ENCODE results near the gene SPTBN1.

SPTBN1 gene

DNA sequence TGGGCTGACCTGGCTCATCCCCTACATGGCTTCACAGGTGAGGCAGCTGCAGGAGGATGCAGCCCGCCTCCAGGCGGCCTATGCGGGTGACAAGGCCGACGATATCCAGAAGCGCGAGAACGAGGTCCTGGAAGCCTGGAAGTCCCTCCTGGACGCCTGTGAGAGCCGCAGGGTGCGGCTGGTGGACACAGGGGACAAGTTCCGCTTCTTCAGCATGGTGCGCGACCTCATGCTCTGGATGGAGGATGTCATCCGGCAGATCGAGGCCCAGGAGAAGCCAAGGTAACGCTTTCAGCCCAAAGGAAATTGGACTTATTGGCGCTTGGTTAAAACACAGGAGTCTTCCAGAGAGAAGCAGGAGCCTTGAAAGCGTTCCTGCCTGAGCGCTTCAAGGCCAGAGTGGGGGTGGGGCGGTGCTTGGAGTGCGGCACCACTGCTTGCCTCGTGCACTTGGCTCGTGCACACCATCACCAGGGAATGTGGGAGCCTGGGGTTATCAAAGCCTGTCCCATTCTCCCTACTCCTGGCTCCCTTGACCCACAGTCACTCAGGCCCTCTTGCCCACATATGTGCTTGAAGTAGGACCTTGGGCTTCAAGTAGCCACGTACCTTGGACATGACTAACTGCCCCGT lies 197.6 kb downstream of the SPTBN1 start:
- CTCF ChIA-PET = interaction anchor here (2.2 kb wide), 1 partner anchor 12 kb away, joined by 9 read pairs; no protein-coding TSS in a partner anchor
- no peak for DNase-seq (ENCODE audit: extremely low spot score)
- POLR2A ChIA-PET = no interaction called here

DNA sequence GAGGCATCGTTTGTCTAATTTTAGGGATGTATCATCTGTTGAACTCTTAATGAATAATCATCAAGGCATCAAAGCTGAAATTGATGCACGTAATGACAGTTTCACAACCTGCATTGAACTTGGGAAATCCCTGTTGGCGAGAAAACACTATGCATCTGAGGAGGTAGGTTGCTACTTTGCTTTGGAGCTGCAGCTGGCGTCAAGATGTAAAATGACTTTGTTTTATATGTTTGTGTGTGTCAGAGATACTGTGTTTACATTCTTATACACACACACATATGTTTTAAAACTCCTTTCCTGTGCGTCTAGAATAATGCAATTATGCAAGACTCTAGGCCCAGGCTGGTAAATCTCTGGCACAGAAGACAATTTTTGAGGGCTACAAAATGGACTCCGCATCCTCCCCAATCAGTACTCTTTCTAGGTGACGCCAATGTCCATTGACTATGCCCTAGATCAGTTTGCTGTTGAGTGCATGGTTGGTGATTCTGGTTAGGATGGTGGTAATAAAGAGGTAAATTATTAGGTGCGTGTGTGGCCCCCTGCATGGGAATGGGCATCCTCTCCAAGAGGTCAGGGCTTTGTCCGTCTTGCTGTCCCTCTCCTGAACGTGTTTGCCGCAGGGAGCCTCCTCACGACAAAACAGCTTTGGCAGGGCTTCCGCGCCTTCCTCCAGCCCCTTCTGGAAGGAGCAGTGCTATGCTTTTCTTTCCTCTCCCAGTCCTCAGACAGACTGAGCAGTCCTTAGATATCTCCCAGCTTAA lies 199.1 kb downstream of the SPTBN1 start:
- no peak for DNase-seq (ENCODE audit: extremely low spot score)
- POLR2A ChIA-PET = no interaction called here
- TF ChIP-seq, protein P1, sequence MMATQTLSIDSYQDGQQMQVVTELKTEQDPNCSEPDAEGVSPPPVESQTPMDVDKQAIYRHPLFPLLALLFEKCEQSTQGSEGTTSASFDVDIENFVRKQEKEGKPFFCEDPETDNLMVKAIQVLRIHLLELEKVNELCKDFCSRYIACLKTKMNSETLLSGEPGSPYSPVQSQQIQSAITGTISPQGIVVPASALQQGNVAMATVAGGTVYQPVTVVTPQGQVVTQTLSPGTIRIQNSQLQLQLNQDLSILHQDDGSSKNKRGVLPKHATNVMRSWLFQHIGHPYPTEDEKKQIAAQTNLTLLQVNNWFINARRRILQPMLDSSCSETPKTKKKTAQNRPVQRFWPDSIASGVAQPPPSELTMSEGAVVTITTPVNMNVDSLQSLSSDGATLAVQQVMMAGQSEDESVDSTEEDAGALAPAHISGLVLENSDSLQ (IDR thresholded peaks at IDR 0.05) = no peak
- no peak for TF ChIP-seq ARNT (IDR thresholded peaks at IDR 0.05)
- no peak for TF ChIP-seq LEF1 (IDR thresholded peaks at IDR 0.05; ENCODE audit: borderline replicate concordance)
- TF ChIP-seq FOXM1 (IDR thresholded peaks at IDR 0.05; ENCODE audit: borderline replicate concordance) = no peak
- no peak for TF ChIP-seq L3MBTL2 (conservative IDR thresholded peaks at IDR 0.05)
- TF ChIP-seq TARDBP (IDR thresholded peaks at IDR 0.05) = no peak
- CTCF ChIA-PET = interaction anchor here (2.2 kb wide), 1 partner anchor 10 kb away, joined by 9 read pairs; no protein-coding TSS in a partner anchor

More for the DNA sequence above, 197.6 kb downstream of the SPTBN1 start:
- TF ChIP-seq TARDBP (IDR thresholded peaks at IDR 0.05) (no peak), HDGF (IDR thresholded peaks at IDR 0.05; ENCODE audit: borderline replicate concordance) (no peak), CTBP1 (IDR thresholded peaks at IDR 0.05; ENCODE audit: borderline replicate concordance) (no peak), SUZ12 (IDR thresholded peaks at IDR 0.05) (no peak), L3MBTL2 (conservative IDR thresholded peaks at IDR 0.05) (no peak), ARNT (IDR thresholded peaks at IDR 0.05) (no peak), FOXK2 (IDR thresholded peaks at IDR 0.05) (no peak), BHLHE40 (IDR thresholded peaks at IDR 0.05; ENCODE audit: borderline replicate concordance) (no peak), ELF4 (IDR thresholded peaks at IDR 0.05) (no peak), FOXA1 (IDR thresholded peaks at IDR 0.05) (no peak), LEF1 (IDR thresholded peaks at IDR 0.05; ENCODE audit: borderline replicate concordance) (no peak), ZNF384 (IDR thresholded peaks at IDR 0.05) (no peak), SP1 (IDR thresholded peaks at IDR 0.05) (no peak), FOXM1 (IDR thresholded peaks at IDR 0.05; ENCODE audit: borderline replicate concordance) (no peak)
- TF ChIP-seq, protein P1 (IDR thresholded peaks at IDR 0.05) = no peak

DNA sequence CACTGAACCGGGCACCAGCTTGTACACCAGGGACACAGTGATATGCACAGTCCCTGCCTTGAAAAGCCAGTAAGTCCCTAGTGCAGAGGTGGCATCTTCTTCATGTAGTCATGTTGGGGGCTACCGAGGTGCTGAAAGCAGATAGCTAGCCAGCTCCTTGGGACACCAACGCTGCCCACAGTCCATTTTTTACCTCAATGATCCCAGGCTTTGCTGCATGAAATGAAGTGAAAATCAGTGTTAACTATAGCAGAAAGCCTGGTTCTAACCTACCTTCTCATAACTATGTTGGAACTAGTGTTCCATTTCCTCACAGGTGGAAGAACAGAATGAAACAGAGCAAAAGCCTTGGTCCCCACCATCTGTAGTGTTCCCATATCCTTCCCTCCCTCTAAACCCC lies 200.7 kb downstream of the SPTBN1 start:
- POLR2A ChIA-PET = no interaction called here
- TF ChIP-seq CTBP1 (IDR thresholded peaks at IDR 0.05; ENCODE audit: borderline replicate concordance) (no peak), TARDBP (IDR thresholded peaks at IDR 0.05) (no peak), FOXK2 (IDR thresholded peaks at IDR 0.05) (no peak), ZNF384 (IDR thresholded peaks at IDR 0.05) (no peak), FOXM1 (IDR thresholded peaks at IDR 0.05; ENCODE audit: borderline replicate concordance) (no peak), FOXA1 (IDR thresholded peaks at IDR 0.05) (no peak), L3MBTL2 (conservative IDR thresholded peaks at IDR 0.05) (no peak), SUZ12 (IDR thresholded peaks at IDR 0.05) (no peak), SP1 (IDR thresholded peaks at IDR 0.05) (no peak), HDGF (IDR thresholded peaks at IDR 0.05; ENCODE audit: borderline replicate concordance) (no peak), ELF4 (IDR thresholded peaks at IDR 0.05) (no peak)
- TF ChIP-seq, protein P1 (IDR thresholded peaks at IDR 0.05) = no peak
- CTCF ChIA-PET = no interaction called here
- DNase-seq (ENCODE audit: extremely low spot score) = no peak

DNA sequence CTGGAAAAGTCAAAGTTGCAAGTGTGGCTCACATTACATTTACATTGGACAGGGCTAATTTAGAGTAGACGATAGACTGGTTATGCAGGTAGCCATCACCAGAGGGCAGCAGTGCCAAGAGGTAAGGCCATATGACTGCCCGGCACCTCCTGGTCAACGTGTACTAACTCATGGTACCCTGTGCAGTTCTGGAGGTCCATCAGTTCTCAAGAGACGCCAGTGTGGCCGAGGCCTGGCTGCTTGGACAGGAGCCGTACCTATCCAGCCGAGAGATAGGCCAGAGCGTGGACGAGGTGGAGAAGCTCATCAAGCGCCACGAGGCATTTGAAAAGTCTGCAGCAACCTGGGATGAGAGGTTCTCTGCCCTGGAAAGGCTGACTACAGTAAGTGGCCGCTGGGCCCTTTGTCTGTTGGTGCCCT lies 201.5 kb downstream of the SPTBN1 start:
- CTCF ChIA-PET = interaction anchor here (0.6 to 0.7 kb wide), 2 partner anchors 128 to 181 kb away, joined by 3 to 4 read pairs; no protein-coding TSS in a partner anchor
- POLR2A ChIA-PET = no interaction called here
- TF ChIP-seq NFRKB (IDR thresholded peaks at IDR 0.05) (no peak), ZNF384 (IDR thresholded peaks at IDR 0.05) (no peak), FOXK2 (IDR thresholded peaks at IDR 0.05) (no peak), L3MBTL2 (conservative IDR thresholded peaks at IDR 0.05) (no peak), ARNT (IDR thresholded peaks at IDR 0.05) (no peak), BHLHE40 (IDR thresholded peaks at IDR 0.05; ENCODE audit: borderline replicate concordance) (no peak), SP1 (IDR thresholded peaks at IDR 0.05) (no peak), LEF1 (IDR thresholded peaks at IDR 0.05; ENCODE audit: borderline replicate concordance) (no peak), CTBP1 (IDR thresholded peaks at IDR 0.05; ENCODE audit: borderline replicate concordance) (no peak)
- TF ChIP-seq, protein P1 (IDR thresholded peaks at IDR 0.05) = no peak
- peak; percentile 58 for DNase-seq (ENCODE audit: extremely low spot score)

DNA sequence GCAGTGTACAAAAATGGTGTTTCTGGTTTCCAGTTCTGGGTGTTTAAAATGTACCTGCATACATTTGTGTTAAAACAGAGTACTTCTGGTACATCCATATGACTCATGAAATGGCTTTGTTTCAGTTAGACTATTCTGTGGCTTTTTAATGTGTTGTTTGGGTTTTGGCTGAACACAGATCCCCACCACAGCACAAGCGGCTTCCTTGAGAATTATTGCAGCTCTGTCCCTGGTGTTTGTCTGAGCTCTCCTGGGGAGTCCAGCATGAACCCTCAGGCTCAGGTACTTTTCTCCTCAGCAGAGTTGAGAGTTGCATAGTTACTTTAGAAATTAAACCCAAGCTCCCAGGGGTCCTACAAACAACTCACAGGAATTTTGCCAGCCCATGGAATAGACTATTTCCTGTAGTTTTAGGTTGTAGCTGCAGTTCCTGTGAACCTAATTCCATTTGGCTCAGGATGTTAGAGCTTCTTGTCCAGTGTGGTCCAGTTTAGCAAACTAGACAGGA lies 202.5 kb downstream of the SPTBN1 start:
- ChIA-PET POLR2A (no interaction called here), CTCF (interaction anchor here (0.7 kb wide), 1 partner anchor 180 kb away, joined by 3 read pairs; no protein-coding TSS in a partner anchor)
- DNase-seq (ENCODE audit: extremely low spot score) = no peak
- TF ChIP-seq BHLHE40 (IDR thresholded peaks at IDR 0.05; ENCODE audit: borderline replicate concordance) = no peak
- no peak for TF ChIP-seq HDGF (IDR thresholded peaks at IDR 0.05; ENCODE audit: borderline replicate concordance)
- no peak for TF ChIP-seq SP1 (IDR thresholded peaks at IDR 0.05)
- no peak for TF ChIP-seq FOXA1 (IDR thresholded peaks at IDR 0.05)
- TF ChIP-seq L3MBTL2 (conservative IDR thresholded peaks at IDR 0.05) = no peak

Measured in HEK293T (cell line).